Activated T-cell treated with anti-CD3 and anti-CD28 coated beads for 24 hours (primary cell): ENCODE measurements around the gene ADARB2.

Experiments
- DNase-seq: peaks from one replicate; pipeline ENCODE4 v3.0.0-alpha.2; 2020; ENCODE audit warnings: low read depth

The ADARB2 gene

DNA sequence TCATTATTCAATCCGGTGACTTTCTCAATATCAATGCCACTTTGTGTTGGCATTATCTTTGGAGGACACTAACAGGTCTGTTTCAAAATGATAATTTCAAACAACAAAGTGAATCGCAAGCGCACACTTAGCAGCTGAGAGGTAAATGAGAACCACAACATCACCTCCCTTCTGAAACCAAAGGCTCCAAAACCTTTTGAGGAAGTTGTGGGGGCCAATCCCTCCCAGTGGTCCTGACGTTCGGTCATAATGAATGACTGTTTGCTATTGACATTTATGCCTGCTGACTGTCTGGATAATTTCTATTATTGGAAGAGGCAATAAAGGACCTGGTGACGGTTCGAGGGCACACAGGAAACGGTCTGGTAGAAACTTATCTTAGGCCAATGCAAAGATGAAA lies 1.8 kb downstream of the ADARB2 start:
- DNase-seq: no peak

- DNase-seq: no peak
Observed at GRCh38 chr10:1734288-1734687, 3.0 kb downstream of the ADARB2 start.

DNA sequence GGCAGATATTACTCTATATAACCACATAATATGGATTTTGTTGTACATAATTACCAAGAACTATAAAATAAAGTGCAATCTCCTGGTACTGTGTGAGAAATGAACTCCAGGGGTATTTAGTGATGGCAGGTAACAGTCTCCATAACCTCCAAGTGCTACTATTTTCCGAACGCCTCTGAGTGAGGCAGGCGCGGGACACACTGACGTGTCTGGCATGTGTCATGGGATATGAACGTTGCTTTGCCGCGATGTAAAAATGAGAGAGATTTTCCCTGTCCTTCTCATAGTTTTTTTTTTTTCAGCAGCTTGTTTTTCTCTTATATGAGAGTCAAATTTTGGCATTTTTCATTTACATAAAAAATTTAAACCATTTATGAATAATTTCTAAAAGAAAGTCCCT lies 3.6 kb downstream of the ADARB2 start:
- no peak for DNase-seq

DNA sequence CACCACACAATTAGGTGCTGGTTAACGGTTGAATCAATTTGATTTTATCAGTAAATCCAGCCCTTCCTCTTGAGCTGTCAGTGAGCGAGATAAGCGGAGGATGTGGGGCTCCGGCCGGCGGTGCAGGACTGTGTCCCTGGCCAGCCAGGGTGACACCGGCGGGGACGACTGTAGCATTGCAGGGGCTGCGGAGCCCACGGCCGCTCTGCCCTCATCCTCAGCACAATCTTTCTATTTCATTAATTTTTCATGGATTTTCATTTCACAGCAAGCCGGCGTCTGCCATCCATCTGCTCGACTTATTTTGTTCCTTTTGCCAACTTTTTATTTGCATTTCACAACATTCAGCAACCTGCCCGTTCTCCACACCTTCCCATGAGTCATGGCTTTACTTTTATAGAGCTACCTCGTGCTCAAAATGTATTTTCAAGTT lies 4.7 kb downstream of the ADARB2 start:
- no peak for DNase-seq

GRCh38 chr10:1731592-1731991 lies 5.7 kb downstream of the ADARB2 start:
- DNase-seq: no peak

GRCh38 chr10:1729751-1730150 lies 7.6 kb downstream of the ADARB2 start:
- DNase-seq: no peak

- no peak for DNase-seq
Observed at GRCh38 chr10:1726861-1727260, 10.5 kb downstream of the ADARB2 start.

- DNase-seq: no peak
Observed at GRCh38 chr10:1724921-1725488, 12.3 kb downstream of the ADARB2 start.

GRCh38 chr10:1716839-1717238 lies 20.5 kb downstream of the ADARB2 start:
- no peak for DNase-seq

- DNase-seq: peak; percentile 26
Observed at GRCh38 chr10:1715821-1716220, 21.5 kb downstream of the ADARB2 start.

- DNase-seq: no peak
Observed at GRCh38 chr10:1712944-1713671, 24.2 kb downstream of the ADARB2 start.

DNA sequence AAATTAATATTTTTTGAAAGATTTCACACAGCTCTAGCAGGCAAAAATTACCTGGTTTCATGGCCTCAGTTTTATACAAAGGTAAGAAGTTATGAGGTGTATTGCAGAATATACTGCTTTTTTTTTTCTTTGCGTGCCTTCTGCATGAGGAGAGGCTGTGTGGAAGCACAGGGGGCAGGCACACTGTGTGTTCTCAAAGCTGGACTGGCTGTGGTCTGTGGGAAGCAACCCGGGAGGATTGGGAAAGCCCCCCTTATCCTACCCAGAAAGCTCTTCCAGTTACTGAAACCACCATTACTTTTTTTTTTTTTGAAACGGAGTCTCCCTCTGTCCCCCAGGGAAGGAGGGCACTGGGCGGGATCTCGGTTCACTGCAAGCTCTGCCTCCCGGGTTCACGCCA lies 25.0 kb downstream of the ADARB2 start:
- no peak for DNase-seq

DNA sequence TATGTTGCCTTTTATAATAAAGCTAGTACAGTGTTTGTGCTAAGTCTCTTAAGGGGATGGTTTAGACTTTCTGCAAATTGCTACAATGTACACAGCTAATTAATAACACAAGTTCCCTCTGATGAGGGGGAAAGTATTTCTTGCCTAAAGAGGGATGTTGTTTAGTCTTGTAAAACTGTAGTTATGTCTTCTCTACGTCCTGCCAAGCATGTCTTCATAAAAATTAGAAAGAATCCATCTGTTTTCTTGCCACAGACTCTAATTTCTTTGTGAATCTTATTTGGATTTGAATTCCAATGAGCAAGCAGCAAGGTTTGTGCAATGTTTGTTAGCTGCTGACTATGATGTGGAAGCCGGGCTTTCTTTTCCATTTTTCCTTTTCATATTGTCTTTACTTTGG lies 28.2 kb downstream of the ADARB2 start:
- no peak for DNase-seq

DNA sequence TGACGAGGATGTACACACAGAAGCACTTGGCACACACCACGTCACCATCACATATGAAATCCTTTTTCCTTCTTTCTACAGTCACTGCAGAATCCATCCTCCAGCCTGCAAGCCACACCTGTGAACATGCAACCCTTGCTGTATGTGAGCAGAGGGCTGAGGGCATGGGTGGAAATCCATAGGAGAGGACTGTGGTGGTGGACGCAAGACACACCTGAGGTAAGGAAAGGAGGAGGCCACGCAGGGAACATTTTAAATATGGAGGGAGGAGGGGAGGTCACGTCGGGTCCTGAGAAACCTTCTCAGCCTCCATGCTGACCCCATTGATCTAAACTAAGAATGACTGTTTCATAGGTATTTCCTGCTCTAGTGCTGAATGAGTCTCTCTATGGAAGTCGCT lies 28.6 kb downstream of the ADARB2 start:
- no peak for DNase-seq

DNA sequence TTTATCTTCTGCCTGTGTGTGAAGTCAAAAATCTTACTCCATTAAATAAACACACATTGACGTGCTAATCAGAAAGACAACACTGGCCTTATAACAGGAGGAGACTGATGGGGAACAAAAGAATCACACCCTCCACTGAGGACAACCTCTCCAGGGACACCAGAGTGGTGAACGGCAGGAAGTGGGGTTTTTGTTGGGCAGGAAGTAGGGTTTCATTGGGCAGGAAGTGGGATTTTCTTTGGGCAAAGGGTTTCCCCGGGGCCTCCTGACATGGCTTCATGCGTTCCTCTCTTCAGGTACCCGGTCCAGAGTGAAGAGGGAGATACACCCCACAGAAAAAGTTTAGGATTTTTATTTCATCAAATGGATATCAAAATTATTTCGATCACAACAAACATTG lies 30.6 kb downstream of the ADARB2 start:
- peak; percentile 4 for DNase-seq

GRCh38 chr10:1706256-1706655 lies 31.1 kb downstream of the ADARB2 start:
- DNase-seq: no peak

- DNase-seq: no peak
Observed at GRCh38 chr10:1698185-1698584, 39.1 kb downstream of the ADARB2 start.

GRCh38 chr10:1696106-1696505 lies 41.2 kb downstream of the ADARB2 start:
- no peak for DNase-seq

- DNase-seq: no peak
Observed at GRCh38 chr10:1690086-1690485, 47.2 kb downstream of the ADARB2 start.

GRCh38 chr10:1688531-1688930 lies 48.8 kb downstream of the ADARB2 start:
- no peak for DNase-seq

- DNase-seq: no peak
Observed at GRCh38 chr10:1687623-1688150, 49.6 kb downstream of the ADARB2 start.

DNA sequence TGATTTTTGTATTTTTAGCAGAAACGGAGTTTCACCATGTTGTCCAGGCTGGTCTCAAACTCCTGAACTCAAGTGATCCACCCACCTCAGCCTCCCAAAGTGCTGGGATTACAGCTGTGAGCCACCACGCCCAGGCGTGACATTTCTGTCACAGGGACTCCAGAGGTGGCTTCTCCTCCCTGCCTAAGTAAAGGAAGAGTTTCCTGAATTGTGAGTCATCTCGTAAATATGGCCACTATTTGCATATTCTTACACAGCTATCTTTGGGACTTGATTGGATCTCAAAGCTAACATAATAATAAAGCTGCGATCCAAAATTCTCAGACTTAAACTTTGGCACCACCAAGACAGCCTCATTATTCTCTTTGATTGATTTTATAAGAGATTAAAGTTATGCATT lies 50.1 kb downstream of the ADARB2 start:
- no peak for DNase-seq

GRCh38 chr10:1686491-1686749 lies 50.9 kb downstream of the ADARB2 start:
- DNase-seq: no peak
